ENCODE measurements around the gene CLECL1. TPM values are rescaled to one million over a fixed set of nuclear protein-coding genes. Genes with fewer than 3 reads are reported as not detected.

Gene CLECL1
- total and polyA plus RNA-seq, 4 donors, result 0.17 to 0.42 (median 0.35) TPM

DNA sequence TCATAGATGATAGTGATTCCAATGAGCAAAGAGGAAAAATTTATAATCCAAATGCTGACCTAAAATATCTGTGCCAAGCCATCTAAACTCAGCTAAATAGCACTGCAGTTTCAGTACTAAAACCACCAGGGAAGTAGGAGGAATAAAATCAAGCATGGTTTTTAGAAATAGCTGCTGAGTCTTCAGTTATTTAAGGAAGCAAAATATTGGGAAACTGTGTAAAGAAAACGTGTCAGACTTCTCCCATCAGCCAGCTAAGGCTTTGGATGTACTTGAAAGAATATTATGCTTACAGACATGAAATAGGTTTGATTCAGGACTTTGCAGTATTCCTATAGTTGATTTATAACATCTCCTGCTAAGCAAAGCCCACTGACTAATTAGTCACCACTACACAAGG, 38.7 kb downstream of the CLECL1 start:
- H3K9me3 ChIP-seq (ENCODE audit: control insufficient read depth in 4 of 4, low read length in 3 of 4), result no peaks in the 10 kb centered on the region
- no peaks in the 10 kb centered on the region for H3K27me3 ChIP-seq (ENCODE audit: control insufficient read depth in 4 of 4, insufficient read depth in 4 of 4, low read length in 3 of 4)
- no peak overlapping the region for H3K9ac ChIP-seq (ENCODE audit: low read depth in 1 of 2, low read length in 2 of 2)
- TF ChIP-seq YY1 (IDR thresholded peaks at IDR 0.05) (no peak), HNF4G (IDR thresholded peaks at IDR 0.05) (no peak), GABPA (IDR thresholded peaks at IDR 0.05 in 1 of 2, conservative IDR thresholded peaks at IDR 0.05 in 1 of 2) (no peak), JUND (IDR thresholded peaks at IDR 0.05) (no peak), HNF4A (conservative IDR thresholded peaks at IDR 0.05) (no peak), SP1 (IDR thresholded peaks at IDR 0.05) (no peak), ATF3 (IDR thresholded peaks at IDR 0.05) (no peak), FOXA1 (IDR thresholded peaks at IDR 0.05) (no peak), TAF1 (conservative IDR thresholded peaks at IDR 0.05) (no peak), NR2F2 (IDR thresholded peaks at IDR 0.05) (no peak), EGR1 (IDR thresholded peaks at IDR 0.05; ENCODE audit: low read depth in 2 of 2) (no peak), FOXA2 (IDR thresholded peaks at IDR 0.05) (no peak)
- TF ChIP-seq, protein P1, sequence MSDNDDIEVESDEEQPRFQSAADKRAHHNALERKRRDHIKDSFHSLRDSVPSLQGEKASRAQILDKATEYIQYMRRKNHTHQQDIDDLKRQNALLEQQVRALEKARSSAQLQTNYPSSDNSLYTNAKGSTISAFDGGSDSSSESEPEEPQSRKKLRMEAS (IDR thresholded peaks at IDR 0.05), result no peak
- TF ChIP-seq, protein P2, sequence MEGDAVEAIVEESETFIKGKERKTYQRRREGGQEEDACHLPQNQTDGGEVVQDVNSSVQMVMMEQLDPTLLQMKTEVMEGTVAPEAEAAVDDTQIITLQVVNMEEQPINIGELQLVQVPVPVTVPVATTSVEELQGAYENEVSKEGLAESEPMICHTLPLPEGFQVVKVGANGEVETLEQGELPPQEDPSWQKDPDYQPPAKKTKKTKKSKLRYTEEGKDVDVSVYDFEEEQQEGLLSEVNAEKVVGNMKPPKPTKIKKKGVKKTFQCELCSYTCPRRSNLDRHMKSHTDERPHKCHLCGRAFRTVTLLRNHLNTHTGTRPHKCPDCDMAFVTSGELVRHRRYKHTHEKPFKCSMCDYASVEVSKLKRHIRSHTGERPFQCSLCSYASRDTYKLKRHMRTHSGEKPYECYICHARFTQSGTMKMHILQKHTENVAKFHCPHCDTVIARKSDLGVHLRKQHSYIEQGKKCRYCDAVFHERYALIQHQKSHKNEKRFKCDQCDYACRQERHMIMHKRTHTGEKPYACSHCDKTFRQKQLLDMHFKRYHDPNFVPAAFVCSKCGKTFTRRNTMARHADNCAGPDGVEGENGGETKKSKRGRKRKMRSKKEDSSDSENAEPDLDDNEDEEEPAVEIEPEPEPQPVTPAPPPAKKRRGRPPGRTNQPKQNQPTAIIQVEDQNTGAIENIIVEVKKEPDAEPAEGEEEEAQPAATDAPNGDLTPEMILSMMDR (IDR thresholded peaks at IDR 0.05; ENCODE audit: low read depth, low read length, missing input control), result no peak
- TF ChIP-seq, protein P3, sequence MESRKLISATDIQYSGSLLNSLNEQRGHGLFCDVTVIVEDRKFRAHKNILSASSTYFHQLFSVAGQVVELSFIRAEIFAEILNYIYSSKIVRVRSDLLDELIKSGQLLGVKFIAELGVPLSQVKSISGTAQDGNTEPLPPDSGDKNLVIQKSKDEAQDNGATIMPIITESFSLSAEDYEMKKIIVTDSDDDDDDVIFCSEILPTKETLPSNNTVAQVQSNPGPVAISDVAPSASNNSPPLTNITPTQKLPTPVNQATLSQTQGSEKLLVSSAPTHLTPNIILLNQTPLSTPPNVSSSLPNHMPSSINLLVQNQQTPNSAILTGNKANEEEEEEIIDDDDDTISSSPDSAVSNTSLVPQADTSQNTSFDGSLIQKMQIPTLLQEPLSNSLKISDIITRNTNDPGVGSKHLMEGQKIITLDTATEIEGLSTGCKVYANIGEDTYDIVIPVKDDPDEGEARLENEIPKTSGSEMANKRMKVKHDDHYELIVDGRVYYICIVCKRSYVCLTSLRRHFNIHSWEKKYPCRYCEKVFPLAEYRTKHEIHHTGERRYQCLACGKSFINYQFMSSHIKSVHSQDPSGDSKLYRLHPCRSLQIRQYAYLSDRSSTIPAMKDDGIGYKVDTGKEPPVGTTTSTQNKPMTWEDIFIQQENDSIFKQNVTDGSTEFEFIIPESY (IDR thresholded peaks at IDR 0.05), result no peak
- TF ChIP-seq, protein P4, sequence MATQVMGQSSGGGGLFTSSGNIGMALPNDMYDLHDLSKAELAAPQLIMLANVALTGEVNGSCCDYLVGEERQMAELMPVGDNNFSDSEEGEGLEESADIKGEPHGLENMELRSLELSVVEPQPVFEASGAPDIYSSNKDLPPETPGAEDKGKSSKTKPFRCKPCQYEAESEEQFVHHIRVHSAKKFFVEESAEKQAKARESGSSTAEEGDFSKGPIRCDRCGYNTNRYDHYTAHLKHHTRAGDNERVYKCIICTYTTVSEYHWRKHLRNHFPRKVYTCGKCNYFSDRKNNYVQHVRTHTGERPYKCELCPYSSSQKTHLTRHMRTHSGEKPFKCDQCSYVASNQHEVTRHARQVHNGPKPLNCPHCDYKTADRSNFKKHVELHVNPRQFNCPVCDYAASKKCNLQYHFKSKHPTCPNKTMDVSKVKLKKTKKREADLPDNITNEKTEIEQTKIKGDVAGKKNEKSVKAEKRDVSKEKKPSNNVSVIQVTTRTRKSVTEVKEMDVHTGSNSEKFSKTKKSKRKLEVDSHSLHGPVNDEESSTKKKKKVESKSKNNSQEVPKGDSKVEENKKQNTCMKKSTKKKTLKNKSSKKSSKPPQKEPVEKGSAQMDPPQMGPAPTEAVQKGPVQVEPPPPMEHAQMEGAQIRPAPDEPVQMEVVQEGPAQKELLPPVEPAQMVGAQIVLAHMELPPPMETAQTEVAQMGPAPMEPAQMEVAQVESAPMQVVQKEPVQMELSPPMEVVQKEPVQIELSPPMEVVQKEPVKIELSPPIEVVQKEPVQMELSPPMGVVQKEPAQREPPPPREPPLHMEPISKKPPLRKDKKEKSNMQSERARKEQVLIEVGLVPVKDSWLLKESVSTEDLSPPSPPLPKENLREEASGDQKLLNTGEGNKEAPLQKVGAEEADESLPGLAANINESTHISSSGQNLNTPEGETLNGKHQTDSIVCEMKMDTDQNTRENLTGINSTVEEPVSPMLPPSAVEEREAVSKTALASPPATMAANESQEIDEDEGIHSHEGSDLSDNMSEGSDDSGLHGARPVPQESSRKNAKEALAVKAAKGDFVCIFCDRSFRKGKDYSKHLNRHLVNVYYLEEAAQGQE (IDR thresholded peaks at IDR 0.05), result no peak
- H3K4me3 ChIP-seq (ENCODE audit: low read depth in 1 of 3, low read length in 3 of 3), result no peak overlapping the region
- no peak overlapping the region for H3K27ac ChIP-seq (ENCODE audit: low read depth in 1 of 2, low read length in 2 of 2)
- DNase-seq (ENCODE audit: low spot score), result no peak
- no peaks in the 10 kb centered on the region for H3K4me1 ChIP-seq (ENCODE audit: control insufficient read depth in 4 of 4, insufficient read depth in 4 of 4, low read length in 3 of 4)
- H3K36me3 ChIP-seq (ENCODE audit: control insufficient read depth in 4 of 4, insufficient read depth in 3 of 4, low read depth in 1 of 4, low read length in 3 of 4), result peaks cover 0 to 2% (median 0%) of the 10 kb centered on the region in 4 donors
- 67% methylated on average over 1 of the region's 1 CpG for WGBS

DNA sequence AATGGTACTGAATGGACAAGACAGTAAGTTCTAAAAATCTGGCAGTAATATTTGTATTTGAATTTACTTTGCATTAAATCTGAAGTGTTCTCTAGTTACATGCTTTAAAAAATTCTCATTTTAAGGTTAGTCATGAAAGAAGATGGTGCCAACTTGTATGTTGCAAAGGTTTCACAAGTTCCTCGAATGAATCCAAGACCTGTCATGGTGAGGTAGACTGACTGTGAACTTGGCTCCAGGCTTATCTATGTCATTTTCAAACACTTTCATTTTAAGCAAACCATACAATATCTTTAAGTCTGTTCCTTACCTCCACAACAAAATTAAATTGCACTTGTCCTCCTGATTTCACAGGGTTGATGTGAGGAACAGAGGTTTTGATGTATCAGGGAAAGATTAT, 40.0 kb downstream of the CLECL1 start:
- Histone ChIP-seq H3K27me3 (ENCODE audit: control insufficient read depth in 4 of 4, insufficient read depth in 4 of 4, low read length in 3 of 4) (no peaks in the 10 kb centered on the region), H3K9ac (ENCODE audit: low read depth in 1 of 2, low read length in 2 of 2) (no peak overlapping the region), H3K4me3 (ENCODE audit: low read depth in 1 of 3, low read length in 3 of 3) (no peak overlapping the region), H3K27ac (ENCODE audit: low read depth in 1 of 2, low read length in 2 of 2) (no peak overlapping the region), H3K4me1 (ENCODE audit: control insufficient read depth in 4 of 4, insufficient read depth in 4 of 4, low read length in 3 of 4) (no peaks in the 10 kb centered on the region), H3K36me3 (ENCODE audit: control insufficient read depth in 4 of 4, insufficient read depth in 3 of 4, low read depth in 1 of 4, low read length in 3 of 4) (peaks cover 0 to 2% (median 1%) of the 10 kb centered on the region in 4 donors), H3K9me3 (ENCODE audit: control insufficient read depth in 4 of 4, low read length in 3 of 4) (no peaks in the 10 kb centered on the region)
- no peak for DNase-seq (ENCODE audit: low spot score)
- 90% methylated on average over 1 of the region's 1 CpG for WGBS
- TF ChIP-seq EGR1 (IDR thresholded peaks at IDR 0.05; ENCODE audit: low read depth in 2 of 2) (no peak), RAD21 (IDR thresholded peaks at IDR 0.05) (no peak), YY1 (IDR thresholded peaks at IDR 0.05) (no peak), FOXA1 (IDR thresholded peaks at IDR 0.05) (no peak), SP1 (IDR thresholded peaks at IDR 0.05) (no peak), TAF1 (conservative IDR thresholded peaks at IDR 0.05) (no peak), HNF4A (conservative IDR thresholded peaks at IDR 0.05) (no peak)
- TF ChIP-seq, protein P4 (IDR thresholded peaks at IDR 0.05), result no peak
- TF ChIP-seq, protein P2 (IDR thresholded peaks at IDR 0.05; ENCODE audit: low read depth, low read length, missing input control), result no peak

All from liver (tissue), 9 donors.